Sigmoid colon (tissue), 4 donors: ENCODE results near the gene SH3RF3.

ENCODE experiments used
- EP300 ChIP-seq, 4 donors: sonication (generic); formaldehyde crosslinking; IDR thresholded peaks; one replicate each; pipeline ENCODE4 v1.6.1; 2017; ENCODE audit warnings: antibody characterized with exemption in 4 of 4
- POLR2A ChIP-seq, 2 donors: fragments of 450-650 bp; IDR thresholded peaks; one replicate each; pipeline ENCODE4 v1.6.1; 2016; ENCODE audit warnings: antibody characterized with exemption in 2 of 2, mild to moderate bottlenecking in 2 of 2, moderate library complexity in 2 of 2
- TF ChIP-seq, protein P1 (sequence below), 4 experiments: fragments of 450-650 bp in 3 of 4; fragments of 200-600 bp in 1 of 4; IDR thresholded peaks; one replicate each; pipeline ENCODE4 v1.5.1; 2016 to 2019; ENCODE audit warnings: antibody characterized with exemption in 4 of 4, mild to moderate bottlenecking in 3 of 4, moderate library complexity in 2 of 4

DNA sequence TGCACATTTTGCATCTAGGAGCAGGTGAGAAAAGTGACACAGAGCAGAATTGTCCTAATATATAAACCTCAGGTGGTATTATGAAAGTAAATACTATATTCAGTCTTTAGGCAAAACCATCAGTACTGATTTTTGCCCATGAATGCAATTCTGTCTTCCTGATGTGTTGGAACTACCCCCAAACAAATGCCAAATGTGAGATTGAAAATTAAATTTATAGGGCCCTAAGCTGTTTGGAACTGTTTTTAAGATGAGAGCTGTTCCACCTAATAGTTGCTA lies 115.2 kb downstream of the SH3RF3 start:
- TF ChIP-seq, protein P1, sequence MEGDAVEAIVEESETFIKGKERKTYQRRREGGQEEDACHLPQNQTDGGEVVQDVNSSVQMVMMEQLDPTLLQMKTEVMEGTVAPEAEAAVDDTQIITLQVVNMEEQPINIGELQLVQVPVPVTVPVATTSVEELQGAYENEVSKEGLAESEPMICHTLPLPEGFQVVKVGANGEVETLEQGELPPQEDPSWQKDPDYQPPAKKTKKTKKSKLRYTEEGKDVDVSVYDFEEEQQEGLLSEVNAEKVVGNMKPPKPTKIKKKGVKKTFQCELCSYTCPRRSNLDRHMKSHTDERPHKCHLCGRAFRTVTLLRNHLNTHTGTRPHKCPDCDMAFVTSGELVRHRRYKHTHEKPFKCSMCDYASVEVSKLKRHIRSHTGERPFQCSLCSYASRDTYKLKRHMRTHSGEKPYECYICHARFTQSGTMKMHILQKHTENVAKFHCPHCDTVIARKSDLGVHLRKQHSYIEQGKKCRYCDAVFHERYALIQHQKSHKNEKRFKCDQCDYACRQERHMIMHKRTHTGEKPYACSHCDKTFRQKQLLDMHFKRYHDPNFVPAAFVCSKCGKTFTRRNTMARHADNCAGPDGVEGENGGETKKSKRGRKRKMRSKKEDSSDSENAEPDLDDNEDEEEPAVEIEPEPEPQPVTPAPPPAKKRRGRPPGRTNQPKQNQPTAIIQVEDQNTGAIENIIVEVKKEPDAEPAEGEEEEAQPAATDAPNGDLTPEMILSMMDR (IDR thresholded peaks at IDR 0.05): no peak
- TF ChIP-seq EP300 (IDR thresholded peaks at IDR 0.05): no peak
- no peak for TF ChIP-seq POLR2A (IDR thresholded peaks at IDR 0.05)
